PC-9 (cell line): ENCODE measurements around the gene GRIK3. TPM values are rescaled to one million over a fixed set of nuclear protein-coding genes. Genes with fewer than 3 reads are reported as not detected.

Source experiments
- BruUV-seq: library from RNA; stranded (reverse); fragments of 400-500 nt; replicated peaks from 2 replicates; lab custom pipeline; 2021; lab: Mats Ljungman, UMichigan
- CTCF ChIA-PET: fragments of 300-600 bp; sonication (Branson Sonifier 250); formaldehyde crosslinking; loops from one replicate; lab custom pipeline; 2022; ENCODE audit warnings: antibody characterized with exemption; lab: Charles Lee
- POLR2A ChIA-PET: fragments of 300-600 bp; sonication (Branson Sonifier 250); formaldehyde crosslinking; loops from one replicate; lab custom pipeline; 2022; ENCODE audit warnings: antibody characterized with exemption; ENCODE audit not compliant: unreplicated experiment; lab: Charles Lee
- DNase-seq, 2 experiments: peaks; one replicate each; pipeline versions ENCODE4 v3.0.0 to v3.0.0-alpha.2; 2015 to 2022; ENCODE audit warnings: mixed read lengths in 1 of 2
- H2AFZ ChIP-seq: fragments of 200-600 bp; sonication (generic); 2 replicates; pipeline ENCODE4 v1.8.1; 2017; ENCODE audit warnings: antibody characterized with exemption
- H3F3A ChIP-seq: fragments of 200-600 bp; sonication (generic); 2 replicates; pipeline ENCODE4 v1.8.1; 2017; ENCODE audit warnings: antibody characterized with exemption, mild to moderate bottlenecking, low read depth; ENCODE audit not compliant: insufficient read depth
- H3K27ac ChIP-seq: fragments of 200-600 bp; sonication (generic); 2 replicates; pipeline ENCODE4 v1.6.1; 2016; ENCODE audit warnings: mixed run types
- H3K27me3 ChIP-seq: fragments of 200-600 bp; sonication (generic); 2 replicates; pipeline ENCODE4 v1.6.1; 2016; ENCODE audit warnings: low read depth, mixed run types; ENCODE audit not compliant: insufficient read depth
- H3K36me3 ChIP-seq: fragments of 200-600 bp; sonication (generic); 2 replicates; pipeline ENCODE4 v1.6.1; 2016; ENCODE audit warnings: low read depth, mixed run types
- H3K4me1 ChIP-seq: fragments of 200-600 bp; sonication (generic); replicated peaks from 2 replicates; pipeline ENCODE4 v1.6.1; 2016; ENCODE audit warnings: mixed run types; ENCODE audit not compliant: insufficient read depth
- H3K4me2 ChIP-seq: fragments of 200-600 bp; sonication (generic); 2 replicates; pipeline ENCODE4 v1.6.1; 2017; ENCODE audit warnings: mixed run types
- H3K4me3 ChIP-seq: fragments of 200-600 bp; sonication (generic); 2 replicates; pipeline ENCODE4 v1.6.1; 2016; ENCODE audit warnings: mixed run types
- H3K79me2 ChIP-seq: fragments of 200-600 bp; sonication (generic); 2 replicates; pipeline ENCODE4 v1.6.1; 2017; ENCODE audit warnings: low read depth, mixed run types
- H3K9me2 ChIP-seq: fragments of 200-600 bp; sonication (generic); 2 replicates; pipeline ENCODE4 v1.8.1; 2017; ENCODE audit warnings: mild to moderate bottlenecking; ENCODE audit not compliant: insufficient read depth
- H3K9me3 ChIP-seq: fragments of 200-600 bp; sonication (generic); 2 replicates; pipeline ENCODE4 v1.8.1; 2016; ENCODE audit warnings: low read depth; ENCODE audit not compliant: insufficient read depth
- H4K20me1 ChIP-seq: fragments of 200-600 bp; sonication (generic); 2 replicates; pipeline ENCODE4 v1.8.1; 2017; ENCODE audit not compliant: insufficient read depth
- CTCF ChIP-seq: fragments of 200-600 bp; sonication (generic); conservative IDR thresholded peaks from 2 replicates; pipeline ENCODE4 v1.6.1; 2017; ENCODE audit warnings: mixed run types, antibody characterized with exemption, mild to moderate bottlenecking, moderate library complexity
- EZH2 ChIP-seq: fragments of 200-600 bp; sonication (generic); IDR thresholded peaks from 2 replicates; pipeline ENCODE4 v1.8.0; 2017; ENCODE audit warnings: antibody characterized with exemption, low read depth
- intact Hi-C: fragments of 100-400 bp; cut with micrococcal nuclease; formaldehyde crosslinking; loops from one replicate; pipeline ENCODE4 v1.10.0; 2022; ENCODE audit not compliant: unreplicated experiment
- total RNA-seq: library from RNA; stranded (reverse); gene quantifications from 2 replicates; pipeline ENCODE4 v1.2.3, GENCODE V29; 2021

The GRIK3 gene
- total RNA-seq, 1 experiment from 2014 or later = not detected

GRCh38 chr1:36920801-36921405 lies 113.4 kb downstream of the GRIK3 start:
- intact Hi-C loops = no loop called here
- H3K9me2 ChIP-seq = no peaks in the 10 kb centered on the region
- no peaks in the 10 kb centered on the region for H3K9me3 ChIP-seq
- no peak overlapping the region for H3K27ac ChIP-seq
- no peaks in the 10 kb centered on the region for H3F3A ChIP-seq
- no TSS peak for BruUV-seq
- no peak overlapping the region for H2AFZ ChIP-seq
- no peaks in the 10 kb centered on the region for H3K79me2 ChIP-seq
- CTCF ChIA-PET = no interaction called here
- no peaks in the 10 kb centered on the region for H3K36me3 ChIP-seq
- H3K4me3 ChIP-seq = no peak overlapping the region
- peaks cover 4% of the 10 kb centered on the region; the same call in 1 of the 2 replicates for H3K27me3 ChIP-seq
- no peaks in the 10 kb centered on the region for H3K4me1 ChIP-seq
- no peak for TF ChIP-seq EZH2
- no peak for TF ChIP-seq CTCF
- no peak for DNase-seq
- POLR2A ChIA-PET = no interaction called here
- H4K20me1 ChIP-seq = no peaks in the 10 kb centered on the region
- no peak overlapping the region for H3K4me2 ChIP-seq

- ChIA-PET POLR2A (no interaction called here), CTCF (no interaction called here)
These were observed 113.9 kb downstream of the GRIK3 start for GRCh38 chr1:36920371-36920770.

GRCh38 chr1:36919491-36920145 lies 114.7 kb downstream of the GRIK3 start:
- BruUV-seq = no TSS peak
- Histone ChIP-seq H4K20me1 (no peaks in the 10 kb centered on the region), H3F3A (no peaks in the 10 kb centered on the region), H3K9me2 (no peaks in the 10 kb centered on the region), H3K27ac (no peak overlapping the region), H3K27me3 (peaks cover 5% of the 10 kb centered on the region; the same call in 1 of the 2 replicates), H3K4me2 (no peak overlapping the region), H3K9me3 (no peaks in the 10 kb centered on the region), H3K36me3 (no peaks in the 10 kb centered on the region), H3K4me3 (no peak overlapping the region), H3K4me1 (no peaks in the 10 kb centered on the region), H3K79me2 (no peaks in the 10 kb centered on the region), H2AFZ (no peak overlapping the region)
- CTCF ChIA-PET = no interaction called here
- POLR2A ChIA-PET = no interaction called here
- DNase-seq = no peak
- no peak for TF ChIP-seq EZH2
- no peak for TF ChIP-seq CTCF
- intact Hi-C loops = no loop called here

More at GRCh38 chr1:36920371-36920770, 113.9 kb downstream of the GRIK3 start:
- H3K9me2 ChIP-seq = no peaks in the 10 kb centered on the region
- BruUV-seq = no TSS peak
- H2AFZ ChIP-seq = no peak overlapping the region
- no peak for DNase-seq
- H3F3A ChIP-seq = no peaks in the 10 kb centered on the region
- TF ChIP-seq CTCF = no peak
- TF ChIP-seq EZH2 = no peak
- no peak overlapping the region for H3K4me2 ChIP-seq
- no peaks in the 10 kb centered on the region for H4K20me1 ChIP-seq
- intact Hi-C loops = no loop called here
- no peaks in the 10 kb centered on the region for H3K79me2 ChIP-seq
- H3K27ac ChIP-seq = no peak overlapping the region
- H3K4me1 ChIP-seq = no peaks in the 10 kb centered on the region
- no peak overlapping the region for H3K4me3 ChIP-seq
- H3K27me3 ChIP-seq = peaks cover 4% of the 10 kb centered on the region; the same call in 1 of the 2 replicates
- no peaks in the 10 kb centered on the region for H3K9me3 ChIP-seq
- H3K36me3 ChIP-seq = no peaks in the 10 kb centered on the region
